ENCODE measurements around the gene TM4SF4. TPM values are rescaled to one million over a fixed set of nuclear protein-coding genes. Genes with fewer than 3 reads are reported as not detected.

TM4SF4 gene
- total and polyA plus RNA-seq, 12 donors, result not detected

DNA sequence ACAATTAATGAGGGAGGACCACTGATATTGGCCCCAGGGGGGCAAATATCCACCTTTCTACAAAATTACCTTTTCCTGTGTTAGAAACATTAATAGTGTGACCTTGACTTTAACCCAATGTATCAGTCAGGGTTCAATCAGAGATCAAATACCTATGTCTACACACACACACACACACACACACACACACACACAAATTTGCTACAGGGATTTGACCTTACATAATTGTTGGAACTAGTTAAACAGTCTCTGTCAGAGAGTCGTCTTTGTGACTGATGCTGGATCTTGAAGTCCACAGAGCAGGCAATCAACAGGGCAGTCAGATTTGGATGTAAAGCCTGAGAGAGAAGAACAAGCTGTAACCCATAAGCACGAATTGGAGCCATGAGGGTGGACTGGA lies 32.5 kb downstream of the TM4SF4 start:
- H3K27me3 ChIP-seq, result no peaks in the 10 kb centered on the region
- H3K4me1 ChIP-seq, result peaks cover 0 to 22% (median 11%) of the 10 kb centered on the region in 9 donors
- DNase-seq, result no peak
- intact Hi-C loops (cut with DNase I), result loop anchor here in 2 of 10 donors (10.0 kb wide), 2 partner anchors 268 to 382 kb away; partner anchors contain the start of gene HPS3 (in 1 of the 2)
- peak overlapping the region in 3 of 10 donors; percentile 6 to 30 (median 24) for H3K4me3 ChIP-seq
- H3K27ac ChIP-seq, result peak overlapping the region in 1 of 10 donors; percentile 28
- TF ChIP-seq, protein P1, sequence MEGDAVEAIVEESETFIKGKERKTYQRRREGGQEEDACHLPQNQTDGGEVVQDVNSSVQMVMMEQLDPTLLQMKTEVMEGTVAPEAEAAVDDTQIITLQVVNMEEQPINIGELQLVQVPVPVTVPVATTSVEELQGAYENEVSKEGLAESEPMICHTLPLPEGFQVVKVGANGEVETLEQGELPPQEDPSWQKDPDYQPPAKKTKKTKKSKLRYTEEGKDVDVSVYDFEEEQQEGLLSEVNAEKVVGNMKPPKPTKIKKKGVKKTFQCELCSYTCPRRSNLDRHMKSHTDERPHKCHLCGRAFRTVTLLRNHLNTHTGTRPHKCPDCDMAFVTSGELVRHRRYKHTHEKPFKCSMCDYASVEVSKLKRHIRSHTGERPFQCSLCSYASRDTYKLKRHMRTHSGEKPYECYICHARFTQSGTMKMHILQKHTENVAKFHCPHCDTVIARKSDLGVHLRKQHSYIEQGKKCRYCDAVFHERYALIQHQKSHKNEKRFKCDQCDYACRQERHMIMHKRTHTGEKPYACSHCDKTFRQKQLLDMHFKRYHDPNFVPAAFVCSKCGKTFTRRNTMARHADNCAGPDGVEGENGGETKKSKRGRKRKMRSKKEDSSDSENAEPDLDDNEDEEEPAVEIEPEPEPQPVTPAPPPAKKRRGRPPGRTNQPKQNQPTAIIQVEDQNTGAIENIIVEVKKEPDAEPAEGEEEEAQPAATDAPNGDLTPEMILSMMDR (IDR thresholded peaks at IDR 0.05), result no peak
- 44 to 59% methylated on average over 2 of the region's 2 CpGs for WGBS, 2 donors
- H3K36me3 ChIP-seq, result no peaks in the 10 kb centered on the region
- peak in 1 of 8 donors; percentile 8 for ATAC-seq
- no peaks in the 10 kb centered on the region for H3K9me3 ChIP-seq

DNA sequence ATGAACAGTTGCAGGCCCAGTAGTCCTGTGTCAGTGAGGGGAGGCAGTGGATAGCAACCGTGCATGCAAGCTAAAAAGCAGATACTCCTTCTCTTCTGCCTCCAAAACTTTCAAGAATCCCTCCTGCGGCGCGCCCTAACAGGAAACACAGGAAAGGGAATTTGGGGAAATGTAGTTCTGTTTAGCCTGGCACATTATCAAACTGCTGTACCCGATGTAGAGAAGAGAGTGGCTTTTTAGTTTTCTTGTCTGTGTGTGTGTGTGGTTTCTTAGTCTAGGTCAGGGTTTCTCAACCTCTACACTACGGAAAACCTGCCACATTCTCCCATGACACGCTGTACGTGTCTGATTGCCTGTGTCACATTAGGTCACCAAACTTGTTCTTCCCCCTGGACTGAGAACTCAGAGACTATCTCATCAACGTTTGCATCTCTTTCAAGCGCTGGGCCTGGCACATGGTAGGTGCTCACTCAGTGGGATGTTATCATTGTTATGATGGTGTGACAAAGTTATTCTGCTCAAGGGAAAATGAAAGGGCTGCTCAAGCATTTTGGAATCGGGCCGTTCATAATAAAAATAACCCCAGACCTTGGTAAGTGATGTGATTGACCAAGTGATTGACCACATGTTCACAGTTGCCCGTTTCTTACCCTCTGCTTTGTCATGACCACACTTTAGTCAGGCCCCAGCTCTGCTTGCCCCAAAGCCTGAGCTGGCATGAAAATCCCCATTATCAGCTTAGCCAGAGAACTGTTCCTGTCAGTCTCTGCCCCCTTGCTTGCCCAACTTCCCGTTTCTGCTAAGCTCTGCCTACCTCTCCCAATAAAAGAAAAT lies 33.2 kb downstream of the TM4SF4 start:
- Histone ChIP-seq H3K36me3 (no peaks in the 10 kb centered on the region), H3K9me3 (no peaks in the 10 kb centered on the region), H3K27me3 (no peaks in the 10 kb centered on the region), H3K27ac (peak overlapping the region in 4 of 10 donors; percentile 1 to 52 (median 26)), H3K4me1 (peaks cover 0 to 28% (median 13%) of the 10 kb centered on the region in 9 donors), H3K4me3 (peak overlapping the region in 7 of 10 donors; percentile 6 to 36 (median 28))
- ATAC-seq (peak in 6 of 8 donors; percentile 24 to 55 (median 38)), DNase-seq (no peak)
- WGBS, 2 donors, result 41 to 48% methylated on average over 14 of the region's 14 CpGs
- intact Hi-C loops (cut with DNase I), result loop anchor here in 2 of 10 donors (10.0 kb wide), 2 partner anchors 267 to 383 kb away; partner anchors contain the start of gene HPS3 (in 1 of the 2)
- TF ChIP-seq, protein P1 (IDR thresholded peaks at IDR 0.05), result no peak

DNA sequence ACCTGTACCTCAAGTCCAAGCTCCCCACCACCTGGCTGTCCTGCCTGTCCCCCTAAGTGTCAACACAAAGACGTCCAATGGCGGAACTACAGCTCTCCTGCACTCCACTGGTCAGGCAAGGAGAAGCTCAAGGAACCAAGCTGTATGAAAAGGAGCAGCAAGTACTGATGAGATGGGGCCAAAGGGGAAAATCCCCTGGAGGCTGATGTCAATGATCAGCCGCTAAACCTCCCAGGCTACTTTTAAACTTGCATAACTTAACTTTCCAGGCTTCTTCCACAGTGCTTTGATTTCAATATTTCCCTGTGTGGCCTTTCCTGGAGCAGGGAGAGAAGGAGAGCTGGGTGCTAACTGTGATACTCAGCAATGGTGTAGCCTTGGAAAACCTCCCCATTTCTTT lies 35.0 kb downstream of the TM4SF4 start:
- DNase-seq, result no peak
- no peaks in the 10 kb centered on the region for H3K9me3 ChIP-seq
- ATAC-seq, result no peak
- no peak overlapping the region for H3K4me3 ChIP-seq
- TF ChIP-seq, protein P1 (IDR thresholded peaks at IDR 0.05), result no peak
- WGBS, 2 donors, result 89 to 91% methylated on average over 3 of the region's 3 CpGs
- H3K36me3 ChIP-seq, result no peaks in the 10 kb centered on the region
- no peak overlapping the region for H3K27ac ChIP-seq
- peaks cover 0 to 31% (median 13%) of the 10 kb centered on the region in 9 donors for H3K4me1 ChIP-seq
- no peaks in the 10 kb centered on the region for H3K27me3 ChIP-seq
- intact Hi-C loops (cut with DNase I), result loop anchor here in 2 of 10 donors (10.0 kb wide), 2 partner anchors 265 to 385 kb away; partner anchors contain the start of gene HPS3 (in 1 of the 2)

DNA sequence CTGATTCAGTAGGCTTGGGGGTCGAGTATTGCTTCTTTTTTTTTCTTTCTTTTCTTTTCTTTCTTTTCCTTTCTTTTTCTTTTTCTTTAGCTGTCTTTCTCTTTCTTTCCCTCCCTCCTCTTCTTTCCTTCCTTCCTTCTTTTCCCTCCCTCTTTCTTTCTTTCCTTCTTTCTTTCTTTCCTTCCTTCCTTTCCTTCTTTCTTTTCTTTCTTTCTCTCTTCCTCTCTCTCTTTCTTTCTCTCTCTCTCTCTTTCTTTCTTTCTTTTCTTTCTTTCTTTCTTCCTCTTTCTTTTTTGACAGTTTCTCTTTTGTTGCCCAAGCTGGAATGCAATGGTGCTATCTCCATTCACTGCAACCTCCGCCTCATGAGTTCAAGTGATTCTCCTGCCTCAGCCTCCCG lies 36.0 kb downstream of the TM4SF4 start:
- peaks cover 0 to 31% (median 13%) of the 10 kb centered on the region in 9 donors for H3K4me1 ChIP-seq
- no peaks in the 10 kb centered on the region for H3K9me3 ChIP-seq
- ATAC-seq (no peak), DNase-seq (no peak)
- no peak overlapping the region for H3K4me3 ChIP-seq
- no peak overlapping the region for H3K27ac ChIP-seq
- 89 to 94% methylated on average over 3 of the region's 3 CpGs for whole genome bisulfite sequencing, 2 donors
- H3K27me3 ChIP-seq, result no peaks in the 10 kb centered on the region
- TF ChIP-seq, protein P1 (IDR thresholded peaks at IDR 0.05), result no peak
- intact Hi-C loops (cut with DNase I), result loop anchor here (5.0 kb wide), 3 partner anchors 207 to 262 kb away; no protein-coding TSS in a partner anchor
- no peaks in the 10 kb centered on the region for H3K36me3 ChIP-seq
